Fibroblast of skin of left quadriceps (primary cell): ENCODE results near the gene ADAM19.

ENCODE experiments used
- DNase-seq, 2 experiments: peaks; one replicate each; pipeline ENCODE4 v3.0.0-alpha.2; 2013; ENCODE audit warnings: low read depth in 2 of 2

Gene ADAM19

GRCh38 chr5:157542282-157543000 lies 33.1 kb downstream of the ADAM19 start:
- DNase-seq: no peak

- DNase-seq: no peak
These were observed 34.0 kb downstream of the ADAM19 start for GRCh38 chr5:157541447-157542118.

- DNase-seq: no peak
These were observed 34.7 kb downstream of the ADAM19 start for GRCh38 chr5:157540707-157541446.

DNA sequence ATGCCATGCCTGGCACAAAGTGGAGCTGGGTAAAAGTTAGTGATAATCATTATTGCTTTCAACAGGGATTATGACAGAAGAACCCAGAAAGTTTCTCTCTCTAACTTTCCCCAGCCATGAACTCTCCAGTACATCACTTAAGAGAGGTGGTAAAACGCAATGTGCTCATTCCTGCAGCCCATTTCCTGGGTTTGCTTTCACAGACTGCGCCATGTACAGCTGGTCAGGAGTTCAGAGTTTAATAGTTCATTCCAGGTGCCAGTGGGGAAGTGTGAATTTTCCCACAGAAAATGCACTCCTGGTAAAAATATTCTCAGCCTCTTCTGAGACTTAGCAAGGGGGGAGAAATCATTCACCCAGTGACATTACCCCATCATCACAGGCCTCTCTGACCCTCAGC lies 35.5 kb downstream of the ADAM19 start:
- no peak for DNase-seq

GRCh38 chr5:157539503-157540022 lies 36.0 kb downstream of the ADAM19 start:
- no peak for DNase-seq

GRCh38 chr5:157538311-157538710 lies 37.3 kb downstream of the ADAM19 start:
- no peak for DNase-seq

DNA sequence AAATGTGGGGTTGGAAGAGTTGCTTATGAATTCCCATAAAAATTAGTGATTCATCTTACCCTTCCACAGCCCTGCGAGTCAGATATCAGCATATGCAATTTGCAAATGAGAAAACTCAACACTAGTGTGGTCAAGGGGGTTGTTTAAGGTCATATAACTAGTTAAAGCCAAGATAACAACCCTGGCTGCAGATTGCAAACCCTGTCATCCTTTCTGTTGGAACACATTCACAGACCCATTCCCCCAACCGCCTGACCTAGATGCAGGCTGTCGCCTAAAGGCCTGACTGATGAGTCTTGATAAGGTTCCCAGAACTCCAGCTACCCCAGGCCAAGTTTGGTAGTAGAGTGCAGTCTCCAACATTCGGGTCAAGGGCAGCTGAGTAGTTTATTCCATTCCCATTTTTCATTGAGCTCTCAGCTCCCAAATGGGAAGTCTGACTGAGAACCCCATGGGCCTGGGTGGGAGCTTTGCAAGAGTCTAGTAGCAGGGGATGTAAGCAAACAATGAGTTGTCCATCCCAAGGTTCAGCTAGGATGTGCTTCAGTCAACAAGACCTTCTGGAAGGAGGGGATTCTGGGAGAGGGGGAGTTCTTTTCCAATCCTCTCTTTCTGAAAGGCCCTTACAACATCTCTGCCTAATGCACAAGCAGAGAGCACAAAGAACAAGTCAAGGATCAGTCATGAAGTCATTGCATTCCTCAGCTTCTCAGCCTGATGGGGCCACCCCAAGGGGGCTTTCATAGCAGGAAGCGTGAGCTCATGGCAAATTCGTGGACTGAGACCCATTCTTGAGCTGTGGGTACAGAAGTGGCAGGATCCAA lies 40.3 kb downstream of the ADAM19 start:
- DNase-seq: no peak

- DNase-seq: no peak
These were observed 42.5 kb downstream of the ADAM19 start for GRCh38 chr5:157533011-157533481.

DNA sequence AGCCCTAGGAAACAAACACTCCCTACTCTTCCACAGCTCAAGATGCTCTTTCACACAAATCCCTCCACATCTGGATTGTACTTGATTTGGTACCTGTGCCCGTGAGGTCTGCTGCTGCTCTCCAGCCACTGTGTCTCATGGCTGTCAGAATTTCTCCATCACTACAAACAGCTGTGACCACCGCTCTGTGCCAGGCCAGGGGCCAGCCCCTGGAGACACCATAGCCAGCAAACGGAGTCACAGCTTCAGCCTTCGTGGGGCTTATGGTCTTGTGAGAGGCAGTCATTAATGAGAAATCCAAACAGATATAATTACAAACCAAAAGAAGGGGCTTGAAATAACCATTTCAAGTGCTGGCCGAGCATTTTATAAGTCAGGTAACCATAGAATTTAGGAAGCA lies 43.6 kb downstream of the ADAM19 start:
- DNase-seq: no peak

DNA sequence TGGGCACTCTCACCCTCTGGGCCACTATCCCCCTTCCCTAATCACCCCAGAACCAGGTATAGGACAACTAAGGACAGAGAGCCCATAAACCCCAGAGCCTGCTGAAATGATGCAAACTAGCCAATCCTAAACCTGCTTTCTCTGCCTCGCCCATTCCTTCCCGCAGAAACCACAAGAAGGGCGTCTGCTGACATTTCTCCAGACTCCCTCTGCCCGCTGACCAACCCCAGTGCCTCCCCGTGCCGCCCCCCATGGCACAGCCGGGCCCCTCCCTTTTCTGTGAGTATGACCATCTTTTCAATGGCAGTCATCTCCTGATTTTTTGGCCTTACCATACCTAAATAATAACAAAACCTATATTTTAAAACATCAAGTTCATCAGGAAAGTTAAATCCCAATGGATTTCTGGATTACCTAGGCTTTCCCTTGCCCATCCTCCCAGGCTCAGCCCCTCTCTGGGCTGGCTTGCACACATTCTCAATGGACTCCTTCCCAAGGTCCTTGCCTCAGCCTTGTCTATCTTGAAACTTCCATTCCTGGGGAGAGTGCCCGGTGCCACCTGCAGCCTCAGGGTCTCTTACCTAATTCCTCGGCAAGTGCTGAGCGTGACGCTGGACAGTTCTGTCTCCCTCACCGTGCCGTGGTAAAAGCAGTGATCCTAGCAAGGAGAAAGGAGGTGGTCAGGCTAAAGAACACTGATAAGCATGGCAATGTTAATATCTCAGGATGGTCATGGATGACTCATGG lies 45.2 kb downstream of the ADAM19 start:
- DNase-seq: no peak

GRCh38 chr5:157529002-157529401 lies 46.6 kb downstream of the ADAM19 start:
- no peak for DNase-seq

DNA sequence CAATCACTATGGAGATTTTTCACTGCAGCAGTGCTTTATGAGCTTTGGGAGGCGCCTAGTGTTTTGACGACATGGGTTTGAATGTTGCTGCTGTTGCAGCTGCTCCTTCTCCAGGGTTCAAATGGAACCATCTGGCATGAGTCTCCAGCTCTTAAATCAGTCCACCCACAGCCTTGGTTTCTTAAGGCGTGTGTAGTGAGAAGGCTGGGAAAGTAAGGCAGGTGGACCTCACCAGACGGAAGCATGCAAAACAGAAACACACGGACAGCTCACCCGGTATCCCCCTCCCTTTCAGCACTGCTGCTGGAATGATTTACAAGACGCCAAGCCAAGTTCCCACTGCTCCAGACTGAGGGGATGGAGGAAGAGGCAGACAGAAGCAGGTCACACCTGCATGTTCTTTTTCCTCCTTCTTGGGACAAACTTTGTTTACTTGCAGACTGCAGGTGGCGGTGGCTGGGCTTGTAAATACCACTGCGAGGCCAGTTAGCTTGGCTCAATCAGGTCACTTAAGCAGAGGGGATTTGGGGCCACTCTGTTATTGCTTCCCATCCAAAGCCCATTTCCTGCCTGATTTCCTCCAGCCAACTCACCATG lies 47.4 kb downstream of the ADAM19 start:
- DNase-seq: peak in 1 of 2 experiments; percentile 53

DNA sequence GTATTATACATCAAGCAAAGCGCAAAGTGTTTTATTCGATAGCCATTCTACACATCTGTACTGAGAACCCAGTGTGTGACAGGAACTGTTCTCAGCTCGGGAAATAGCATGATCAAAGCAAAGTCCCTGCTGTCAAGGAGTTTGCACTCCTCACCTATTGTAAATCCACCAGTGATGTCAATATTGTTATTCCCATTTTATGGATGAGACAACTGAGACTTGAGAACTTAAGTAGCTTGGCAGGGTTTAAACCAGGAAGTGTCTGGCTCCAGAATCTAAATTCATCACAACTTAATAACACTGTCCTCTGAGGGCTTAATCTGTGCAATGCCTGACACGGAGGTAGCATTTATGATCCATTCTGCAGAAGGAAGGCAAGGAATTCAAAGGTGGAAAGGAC lies 50.7 kb downstream of the ADAM19 start:
- no peak for DNase-seq

DNA sequence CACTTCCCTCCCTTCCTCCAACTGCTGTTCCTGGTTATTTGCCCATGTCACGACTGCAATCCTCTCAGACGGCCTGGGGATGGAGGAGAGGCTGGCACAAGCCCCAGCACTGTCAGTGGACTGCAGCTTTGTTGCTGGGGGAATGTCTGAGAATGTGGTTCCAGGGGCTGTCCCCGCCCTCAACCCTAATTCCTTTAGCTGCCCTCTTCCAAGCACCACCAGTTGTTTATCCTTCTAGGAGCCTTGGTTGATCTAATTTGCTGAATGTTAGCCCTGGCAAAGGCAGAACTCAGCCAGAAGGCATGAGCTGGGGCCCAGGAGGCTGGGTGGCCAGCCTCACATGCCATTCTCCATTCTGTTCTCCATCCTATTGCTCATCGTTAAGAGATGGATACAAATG lies 51.6 kb downstream of the ADAM19 start:
- DNase-seq: no peak

- DNase-seq: no peak
These were observed 53.9 kb downstream of the ADAM19 start for GRCh38 chr5:157521704-157522029.

DNA sequence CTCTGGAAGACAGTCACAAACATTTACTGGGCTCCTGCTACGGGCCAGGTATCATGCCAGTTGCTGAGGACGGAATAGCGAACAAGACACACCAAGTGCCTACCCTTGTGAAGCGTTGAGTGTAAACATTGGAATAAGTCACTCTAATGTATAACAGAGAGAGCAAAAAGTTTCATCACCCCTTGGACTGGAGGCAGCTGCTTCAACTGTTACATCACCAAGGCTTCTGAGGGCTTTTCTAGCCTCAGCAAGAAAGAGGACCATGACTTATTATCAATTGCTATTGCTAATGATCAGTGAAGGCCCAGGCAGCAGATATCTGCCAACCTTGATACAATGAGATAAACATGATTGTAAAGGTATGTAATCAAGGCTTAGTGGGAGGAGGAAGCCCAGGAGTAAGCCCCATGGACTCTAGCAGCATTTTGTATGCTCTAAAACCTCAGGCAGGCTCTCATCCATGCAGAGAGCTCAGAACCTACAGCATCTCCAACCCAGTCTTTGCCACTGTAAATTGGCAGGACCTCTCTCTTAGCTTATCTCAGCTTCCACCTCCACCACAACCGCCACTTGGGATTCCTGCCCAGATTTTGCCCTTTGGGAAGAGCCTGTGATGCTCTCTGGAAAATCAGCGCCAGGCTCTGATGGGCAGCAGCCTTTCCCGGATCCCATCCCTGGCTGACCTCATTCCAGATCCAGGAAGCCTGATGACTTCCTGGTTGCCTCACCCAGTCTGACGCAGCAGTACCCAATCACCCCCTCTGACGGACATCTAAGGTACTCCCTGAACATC lies 54.5 kb downstream of the ADAM19 start:
- DNase-seq: no peak

DNA sequence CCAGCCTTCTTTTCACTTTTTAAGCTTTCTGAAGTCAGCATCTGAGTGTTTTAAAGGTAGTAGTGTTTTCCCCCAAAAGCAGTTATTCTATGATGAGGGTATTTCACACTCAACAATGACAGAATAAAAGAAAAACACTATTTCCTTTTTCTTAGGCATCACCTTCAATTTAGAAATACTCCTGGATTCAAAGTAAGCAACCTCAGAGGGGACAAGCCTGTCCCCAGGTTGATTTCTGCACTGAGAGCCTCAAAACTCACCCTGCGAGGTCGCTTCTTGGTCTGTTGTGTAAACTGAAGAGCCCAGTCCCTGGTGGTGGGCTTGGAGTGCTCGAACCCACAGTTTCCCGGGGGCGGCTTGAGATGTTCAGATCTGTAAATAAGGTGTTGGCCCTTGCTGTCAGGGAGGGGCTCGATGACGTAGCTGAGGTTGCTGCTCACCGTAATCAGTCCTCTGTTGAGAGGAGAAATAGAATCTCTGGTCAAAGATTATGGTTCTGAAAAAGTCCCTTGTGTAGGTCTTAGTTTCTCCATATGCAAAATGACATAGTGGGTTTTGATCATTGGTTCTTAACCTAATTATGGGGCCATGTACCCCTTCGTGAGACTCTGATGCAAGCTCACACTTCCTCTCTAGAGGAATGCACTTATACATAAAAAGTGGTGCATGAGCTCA lies 55.9 kb downstream of the ADAM19 start:
- DNase-seq: no peak

DNA sequence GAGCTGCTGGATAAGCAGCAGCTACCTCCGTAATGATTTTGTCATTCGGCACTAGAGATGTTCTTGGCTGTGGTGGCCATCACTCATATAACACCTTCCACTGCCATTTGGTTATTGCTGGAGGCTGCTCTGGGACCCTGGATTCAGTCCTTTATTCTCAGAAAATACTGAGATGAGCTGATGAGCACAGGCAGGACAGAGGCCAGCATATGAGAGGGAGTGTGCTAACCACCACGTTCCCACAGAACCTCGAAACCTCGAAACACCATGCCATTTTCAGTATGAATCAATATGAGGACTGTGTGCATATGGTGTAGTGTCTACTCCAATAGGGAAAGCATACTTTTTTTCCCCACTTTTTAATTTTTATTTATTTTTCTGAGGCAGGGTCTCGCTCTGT lies 56.6 kb downstream of the ADAM19 start:
- DNase-seq: no peak

DNA sequence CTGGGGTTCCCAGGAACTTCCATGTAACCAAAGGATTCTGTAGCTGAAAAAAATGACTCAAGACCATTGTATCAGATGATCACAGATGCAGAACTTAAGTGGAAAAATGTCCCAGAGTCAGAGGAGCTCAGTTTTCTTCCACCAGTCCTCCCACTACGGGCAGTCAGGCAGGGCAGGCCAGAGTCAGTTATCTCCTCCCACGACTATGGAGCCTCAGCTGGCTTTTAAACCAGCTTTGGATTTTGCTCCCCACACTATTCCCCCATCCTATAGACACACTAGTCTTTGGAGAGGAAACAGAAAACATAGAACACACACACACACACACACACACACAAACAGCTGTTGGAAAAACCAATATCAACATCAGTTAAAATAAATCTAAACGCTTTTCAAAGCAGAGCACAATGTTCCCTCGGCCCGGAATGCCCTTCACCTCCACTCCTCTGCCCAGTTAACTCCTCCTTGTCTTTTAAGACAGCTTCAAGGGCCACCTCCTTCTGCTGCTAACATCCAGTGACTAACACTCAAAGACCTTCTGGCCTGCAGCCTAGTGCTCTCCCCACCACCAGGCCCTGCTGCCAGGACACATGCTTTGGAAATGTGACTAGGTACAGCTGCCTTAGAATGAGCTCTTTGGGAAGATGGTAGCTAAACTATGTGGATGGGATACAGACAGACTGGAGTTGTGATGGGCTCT lies 58.8 kb downstream of the ADAM19 start:
- peak; percentile 56 to 59 for DNase-seq
